HG03045 (cell line): ENCODE data around the gene SLC6A3.

Experiments used
- ATAC-seq: cut with Tn5 transposase; IDR thresholded peaks from one replicate; pipeline ENCODE4 v1.9.1; 2021; ENCODE audit warnings: mild to moderate bottlenecking, moderate library complexity; ENCODE audit not compliant: unreplicated experiment

Gene SLC6A3

GRCh38 chr5:1357946-1358725 is 87.1 kb downstream of the SLC6A3 start:
- no peak for ATAC-seq

GRCh38 chr5:1356873-1357787 is 88.1 kb downstream of the SLC6A3 start:
- no peak for ATAC-seq

- no peak for ATAC-seq
These were observed 90.7 kb downstream of the SLC6A3 start for GRCh38 chr5:1354576-1354975.

- ATAC-seq: no peak
These were observed 92.7 kb downstream of the SLC6A3 start for GRCh38 chr5:1352231-1353219.

- ATAC-seq: no peak
These were observed 94.1 kb downstream of the SLC6A3 start for GRCh38 chr5:1351156-1351555.

GRCh38 chr5:1349246-1349645 is 96.0 kb downstream of the SLC6A3 start:
- ATAC-seq: no peak

- ATAC-seq: no peak
These were observed 96.3 kb downstream of the SLC6A3 start for GRCh38 chr5:1348986-1349245.

GRCh38 chr5:1347571-1347970 is 97.7 kb downstream of the SLC6A3 start:
- no peak for ATAC-seq

- no peak for ATAC-seq
These were observed 98.4 kb downstream of the SLC6A3 start for GRCh38 chr5:1346627-1347440.

GRCh38 chr5:1345876-1346626 is 99.2 kb downstream of the SLC6A3 start:
- no peak for ATAC-seq

- ATAC-seq: peak; percentile 67
These were observed 100.0 kb downstream of the SLC6A3 start, which contains the start of gene CLPTM1L for GRCh38 chr5:1344975-1345838. CLPTM1L (minus strand) TSS chr5:1345099; CDS start chr5:1344841, 258 bp downstream.

- peak; percentile 17 for ATAC-seq
These were observed 101.0 kb downstream of the SLC6A3 start for GRCh38 chr5:1343931-1344901.

- ATAC-seq: no peak
These were observed 101.9 kb downstream of the SLC6A3 start for GRCh38 chr5:1343315-1343751.
